GM04504 (cell line): ENCODE data around the gene TMEM198.

ENCODE experiments used
- DNase-seq: peaks from one replicate; pipeline ENCODE4 v3.0.0-alpha.2; 2012; ENCODE audit warnings: low read depth

TMEM198 gene

GRCh38 chr2:219509780-219510511 is 33.9 kb upstream of the TMEM198 start:
- no peak for DNase-seq

- no peak for DNase-seq
These were observed 33.2 kb upstream of the TMEM198 start for GRCh38 chr2:219510512-219511135.

- DNase-seq, result no peak
These were observed 32.1 kb upstream of the TMEM198 start for GRCh38 chr2:219511547-219512325.

GRCh38 chr2:219512524-219513216 is 31.2 kb upstream of the TMEM198 start:
- DNase-seq, result no peak

GRCh38 chr2:219513787-219514186 is 30.0 kb upstream of the TMEM198 start:
- no peak for DNase-seq

GRCh38 chr2:219514196-219514761 is 29.5 kb upstream of the TMEM198 start, which contains the start of gene ASIC4:
ASIC4 (plus strand) TSS chr2:219514482; CDS start chr2:219514725, 243 bp downstream.
- DNase-seq, result no peak

- no peak for DNase-seq
These were observed 29.0 kb upstream of the TMEM198 start for GRCh38 chr2:219514836-219515235.

- no peak for DNase-seq
These were observed 27.8 kb upstream of the TMEM198 start for GRCh38 chr2:219515874-219516629.

GRCh38 chr2:219516888-219517287 is 26.9 kb upstream of the TMEM198 start:
- DNase-seq, result no peak

- no peak for DNase-seq
These were observed 25.7 kb upstream of the TMEM198 start for GRCh38 chr2:219517954-219518778.

- DNase-seq, result no peak
These were observed 24.3 kb upstream of the TMEM198 start for GRCh38 chr2:219519526-219519916.

- no peak for DNase-seq
These were observed 23.7 kb upstream of the TMEM198 start for GRCh38 chr2:219520079-219520478.

GRCh38 chr2:219521066-219521880 is 22.6 kb upstream of the TMEM198 start:
- DNase-seq, result no peak

- peak; percentile 82 for DNase-seq
These were observed 21.5 kb upstream of the TMEM198 start for GRCh38 chr2:219522111-219523030.

GRCh38 chr2:219523031-219523671 is 20.7 kb upstream of the TMEM198 start:
- no peak for DNase-seq

- no peak for DNase-seq
These were observed 19.0 kb upstream of the TMEM198 start for GRCh38 chr2:219524817-219525216.

GRCh38 chr2:219525533-219526232 is 18.1 kb upstream of the TMEM198 start:
- no peak for DNase-seq
